ENCODE measurements around the gene LMCD1.

Gene LMCD1

DNA sequence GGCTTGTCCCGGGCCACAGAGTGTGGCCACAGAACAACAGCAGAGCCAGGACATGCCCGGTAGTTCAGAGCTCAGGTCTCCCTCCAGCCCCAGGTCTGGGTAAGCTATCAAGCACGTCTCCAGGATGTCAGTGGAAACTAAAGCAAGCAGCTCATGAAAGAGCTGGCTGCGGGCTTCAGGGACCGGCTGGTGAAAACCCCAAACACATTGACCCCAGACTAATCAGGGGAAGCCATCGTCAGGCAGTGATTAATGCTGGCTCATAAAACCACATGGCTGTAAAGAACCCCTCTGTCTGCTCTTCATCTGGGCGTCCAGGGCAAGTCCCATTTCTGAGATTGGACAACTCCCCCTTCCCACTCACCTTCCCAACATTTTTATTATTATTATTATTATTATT, 37.8 kb downstream of the LMCD1 start:
- no peak for DNase-seq

DNA sequence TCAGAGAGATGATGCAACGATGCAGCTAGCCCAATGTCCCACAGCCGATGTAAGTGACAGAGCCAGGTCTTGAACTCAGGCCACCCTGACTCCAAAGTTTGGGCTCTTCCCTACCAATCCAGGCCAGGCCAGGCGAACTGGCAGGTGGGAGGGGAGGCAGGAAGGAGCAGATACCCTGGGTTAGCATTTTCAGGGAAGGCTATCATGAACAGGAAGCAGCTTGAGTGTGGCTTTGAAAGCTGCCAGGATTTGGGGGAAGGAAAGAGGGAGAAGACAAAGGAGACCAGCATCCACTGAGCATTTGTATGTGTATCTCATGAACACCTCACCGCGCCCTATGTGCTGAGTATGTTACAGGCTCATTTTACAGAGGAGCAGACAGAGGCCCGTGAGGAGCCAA, 38.8 kb downstream of the LMCD1 start:
- no peak for DNase-seq

DNA sequence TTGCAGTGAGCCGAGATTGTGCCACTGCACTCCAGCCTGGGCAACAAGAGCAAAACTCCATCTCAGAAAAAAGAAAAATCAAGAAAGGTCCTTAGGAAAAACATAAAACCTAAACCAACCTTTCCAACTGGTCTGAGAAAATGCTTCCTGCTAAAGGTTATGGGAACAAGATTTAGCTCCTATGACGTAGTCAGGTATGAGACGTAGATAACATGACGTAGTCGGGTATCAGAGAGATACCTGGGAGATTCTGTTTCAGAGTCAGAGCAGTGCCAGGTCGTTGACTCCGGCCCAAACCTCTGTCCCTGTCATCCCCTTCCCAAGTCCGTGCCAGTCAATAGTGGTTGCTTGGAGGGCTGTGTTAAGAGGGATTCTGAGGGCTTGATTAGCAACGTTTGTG, 39.9 kb downstream of the LMCD1 start:
- no peak for DNase-seq

DNA sequence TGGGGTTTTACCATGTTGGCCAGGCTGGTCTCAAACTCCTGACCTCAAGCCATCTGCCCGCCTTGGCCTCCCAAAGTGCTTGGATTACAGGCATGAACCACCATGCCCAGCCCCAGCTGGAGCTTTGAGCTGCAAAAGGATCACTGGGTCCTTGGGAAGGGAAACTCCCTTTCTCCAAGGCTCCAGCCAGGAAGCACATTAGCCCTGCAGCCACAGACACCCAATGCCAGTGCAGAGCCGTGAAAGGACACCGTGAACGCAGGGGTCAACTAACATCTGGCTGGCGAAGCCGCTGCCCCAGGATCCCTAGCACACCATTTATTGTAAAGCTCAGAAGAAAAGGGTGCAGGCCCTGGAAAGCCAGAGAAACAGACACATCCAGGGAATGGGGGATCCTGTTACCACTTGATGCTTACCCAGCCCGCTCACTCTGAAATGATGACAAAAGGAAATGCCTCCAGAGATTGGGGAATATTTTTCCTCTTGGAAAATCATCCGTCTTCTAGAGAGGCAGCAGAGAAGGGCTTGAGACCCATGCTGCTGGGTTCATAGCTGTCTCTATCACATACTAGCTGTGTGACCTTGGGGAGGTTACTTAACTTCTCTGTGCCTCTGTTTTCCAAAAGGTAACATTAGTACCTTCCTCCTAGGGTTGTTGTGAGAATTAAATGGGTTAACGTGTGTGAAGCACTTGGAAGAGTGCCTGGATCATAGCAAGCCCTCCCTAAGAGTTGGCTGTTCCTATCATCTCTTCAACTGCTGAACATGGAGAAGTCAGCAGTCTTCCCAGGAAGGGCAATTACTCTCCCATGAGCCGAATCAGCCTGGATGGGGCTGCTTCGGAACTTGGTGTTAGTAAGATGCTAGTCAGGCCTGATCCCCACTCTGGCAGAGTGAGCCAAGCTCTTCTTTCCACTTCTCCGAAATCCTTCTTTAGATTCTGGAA, 40.8 kb downstream of the LMCD1 start:
- no peak for DNase-seq

DNA sequence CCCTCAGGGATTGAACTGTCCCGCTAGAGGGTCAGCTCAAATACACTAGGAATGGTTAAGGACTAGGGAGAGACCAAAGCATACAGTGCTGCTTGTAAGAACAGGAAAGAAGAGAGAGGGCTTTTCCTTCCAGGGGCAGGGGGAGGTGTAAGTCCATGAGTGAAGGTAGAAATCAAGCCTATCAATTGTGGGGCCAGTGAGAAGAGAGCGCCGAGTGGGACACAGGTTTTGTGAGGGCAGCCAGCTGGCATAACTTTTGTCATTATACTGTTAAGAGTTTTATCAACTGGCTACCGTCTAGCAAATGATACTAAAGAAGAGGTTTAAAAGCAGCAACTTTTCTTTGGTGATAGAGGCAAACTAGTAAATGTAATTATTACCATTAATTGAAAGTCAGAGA, 45.0 kb downstream of the LMCD1 start:
- DNase-seq, result no peak

DNA sequence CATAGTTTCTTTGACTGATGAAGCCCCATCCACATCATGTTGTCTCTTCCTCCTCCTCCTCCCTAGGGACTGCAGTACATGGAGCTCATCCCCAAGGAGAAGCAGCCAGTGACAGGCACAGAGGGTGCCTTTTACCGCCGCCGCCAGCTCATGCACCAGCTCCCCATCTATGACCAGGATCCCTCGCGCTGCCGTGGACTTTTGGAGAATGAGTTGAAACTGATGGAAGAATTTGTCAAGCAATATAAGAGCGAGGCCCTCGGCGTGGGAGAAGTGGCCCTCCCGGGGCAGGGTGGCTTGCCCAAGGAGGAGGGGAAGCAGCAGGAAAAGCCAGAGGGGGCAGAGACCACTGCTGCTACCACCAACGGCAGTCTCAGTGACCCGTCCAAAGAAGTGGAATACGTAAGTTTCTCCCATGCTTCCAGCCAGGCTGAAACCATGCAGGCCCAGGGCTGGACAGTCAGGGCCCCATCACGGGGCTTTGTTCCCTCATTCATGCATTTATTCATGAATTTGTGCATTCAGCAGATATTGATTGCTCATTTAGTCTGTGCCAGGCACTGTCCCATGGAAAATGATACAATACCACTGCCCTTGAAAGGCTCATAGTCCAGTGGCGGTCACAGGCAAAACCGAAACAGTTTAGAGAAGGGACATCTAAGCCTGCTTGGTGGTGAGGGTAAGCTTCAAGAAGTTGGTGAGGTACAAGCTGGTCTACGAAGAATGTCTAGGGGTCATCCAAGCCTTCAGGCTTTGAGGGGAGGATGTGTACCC, 47.1 kb downstream of the LMCD1 start:
- no peak for DNase-seq

DNA sequence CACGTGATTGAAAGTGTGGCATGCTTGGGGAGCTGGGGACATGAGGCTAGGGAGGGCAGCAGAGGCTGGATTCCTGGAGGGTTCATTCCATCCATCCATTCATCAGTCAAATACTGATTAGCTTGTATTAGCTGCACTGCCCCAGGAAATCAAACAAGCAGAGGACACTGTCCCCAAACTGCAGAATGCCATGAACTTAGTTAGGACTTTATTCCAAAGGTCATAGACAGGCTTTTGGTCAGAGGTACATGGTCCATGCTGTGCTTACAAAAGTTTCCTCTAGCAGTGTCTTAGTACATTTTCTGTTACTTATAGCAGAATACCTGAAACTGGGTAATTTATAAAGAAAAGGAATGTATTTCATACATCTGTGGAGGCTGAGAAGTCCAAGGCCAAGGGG, 47.7 kb downstream of the LMCD1 start:
- DNase-seq, result no peak

DNA sequence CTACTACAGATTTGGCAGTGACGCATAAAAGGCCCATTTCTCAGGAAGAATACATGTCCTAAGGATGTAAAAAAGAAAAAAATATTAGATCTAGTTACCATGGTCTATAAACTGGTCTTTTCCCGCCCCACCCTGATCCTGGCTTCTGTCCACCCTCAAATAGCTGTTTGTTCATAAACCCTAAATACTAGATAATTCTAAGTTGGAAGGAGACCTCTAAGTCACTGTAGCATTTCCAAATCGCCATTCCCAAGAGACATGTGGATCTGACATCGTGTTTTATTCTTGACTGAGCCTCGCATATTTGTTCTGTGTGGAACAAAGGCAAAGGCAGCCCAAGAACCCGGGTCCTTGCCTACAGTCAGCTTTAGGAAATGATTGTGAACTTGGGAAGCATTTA, 49.0 kb downstream of the LMCD1 start:
- no peak for DNase-seq

DNA sequence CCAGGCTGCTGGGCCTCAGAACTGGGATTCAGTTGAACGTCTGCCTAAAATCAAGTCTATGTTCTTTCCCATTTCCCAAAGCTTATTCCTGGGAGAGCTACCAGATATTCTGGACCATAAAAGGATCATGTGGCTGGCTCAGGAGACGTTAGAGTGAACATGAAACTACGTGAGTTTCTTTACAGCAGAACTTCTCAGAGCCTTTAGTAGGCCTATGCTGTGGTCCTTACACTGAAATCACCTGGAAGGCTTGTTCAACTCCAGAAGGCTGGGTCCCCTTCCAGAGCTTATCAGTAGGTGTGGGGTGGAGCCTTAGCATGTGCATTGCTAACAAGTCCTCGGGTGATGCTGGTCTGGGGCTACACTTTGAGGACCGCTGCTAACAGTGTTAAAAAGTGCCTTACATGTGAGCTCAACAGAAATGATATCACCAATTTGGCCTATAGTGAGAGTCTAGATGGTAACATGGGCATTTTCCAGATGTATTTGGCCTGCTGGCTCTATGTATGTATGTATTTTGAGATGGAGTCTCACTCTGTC, 50.7 kb downstream of the LMCD1 start:
- DNase-seq, result no peak

DNA sequence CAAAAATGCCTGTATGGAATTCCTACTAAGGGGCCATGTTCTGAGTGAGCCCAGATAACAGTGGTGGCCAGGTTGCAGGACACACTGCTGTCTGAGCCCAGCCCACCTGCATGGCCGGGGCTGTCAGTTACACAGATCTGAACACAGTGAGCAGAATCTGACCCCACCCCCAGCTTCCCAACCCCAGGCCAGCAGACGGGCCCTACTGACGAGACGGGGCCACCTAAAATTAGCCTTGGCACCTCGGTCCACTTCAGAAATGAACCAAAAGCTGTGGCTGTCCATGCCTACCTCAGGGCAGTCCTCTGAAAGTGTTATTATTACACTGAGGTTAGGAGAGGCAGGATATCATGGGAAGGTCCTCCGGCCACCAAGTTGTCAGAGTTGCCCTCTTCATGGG, 51.8 kb downstream of the LMCD1 start:
- no peak for DNase-seq

DNA sequence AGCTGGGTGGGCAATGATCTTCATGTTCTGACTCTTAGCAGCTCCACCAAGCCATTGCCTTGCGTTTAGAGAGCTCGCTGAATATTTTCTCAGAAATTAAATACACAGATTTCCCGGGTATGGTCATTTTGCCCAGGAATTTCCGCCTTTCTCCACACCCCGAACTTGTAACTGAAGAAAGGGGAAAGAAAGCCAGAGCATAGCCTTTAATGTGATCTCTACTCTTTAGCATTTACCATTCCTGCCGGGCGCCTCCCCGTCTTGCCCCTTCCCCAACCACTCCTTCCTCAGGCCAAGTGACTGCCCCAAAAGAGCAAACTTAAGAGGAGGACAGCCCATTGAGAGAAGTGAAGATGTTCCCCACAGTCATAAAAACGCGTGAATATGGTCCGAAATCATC, 53.1 kb downstream of the LMCD1 start:
- DNase-seq, result no peak

DNA sequence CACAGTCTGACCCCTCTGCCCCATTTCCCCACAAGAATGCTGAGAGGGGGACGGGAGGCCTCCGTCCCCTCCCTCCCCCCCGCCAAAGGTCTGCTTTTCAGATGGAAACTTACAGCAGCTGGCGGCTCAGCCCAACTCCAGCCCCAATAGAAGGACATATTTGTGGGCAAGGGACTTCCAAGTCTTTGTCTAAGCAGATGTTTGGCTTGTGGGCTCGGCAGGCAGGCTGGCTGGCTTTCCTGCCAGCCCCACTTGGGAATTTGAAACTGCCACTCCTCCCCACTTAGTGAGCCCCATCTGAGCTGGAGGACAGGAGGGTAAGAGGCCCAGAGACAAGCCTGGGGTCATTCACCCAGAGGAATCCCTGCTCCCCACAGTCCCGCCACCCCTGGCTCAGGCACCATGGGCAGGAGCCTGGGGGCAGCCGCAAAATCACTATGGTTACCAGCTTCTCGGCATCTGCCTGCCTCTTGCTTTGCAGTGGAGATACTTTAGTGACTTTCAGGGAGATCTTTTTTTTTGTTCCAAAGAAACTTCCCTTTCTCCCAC, 53.6 kb downstream of the LMCD1 start:
- DNase-seq, result no peak

DNA sequence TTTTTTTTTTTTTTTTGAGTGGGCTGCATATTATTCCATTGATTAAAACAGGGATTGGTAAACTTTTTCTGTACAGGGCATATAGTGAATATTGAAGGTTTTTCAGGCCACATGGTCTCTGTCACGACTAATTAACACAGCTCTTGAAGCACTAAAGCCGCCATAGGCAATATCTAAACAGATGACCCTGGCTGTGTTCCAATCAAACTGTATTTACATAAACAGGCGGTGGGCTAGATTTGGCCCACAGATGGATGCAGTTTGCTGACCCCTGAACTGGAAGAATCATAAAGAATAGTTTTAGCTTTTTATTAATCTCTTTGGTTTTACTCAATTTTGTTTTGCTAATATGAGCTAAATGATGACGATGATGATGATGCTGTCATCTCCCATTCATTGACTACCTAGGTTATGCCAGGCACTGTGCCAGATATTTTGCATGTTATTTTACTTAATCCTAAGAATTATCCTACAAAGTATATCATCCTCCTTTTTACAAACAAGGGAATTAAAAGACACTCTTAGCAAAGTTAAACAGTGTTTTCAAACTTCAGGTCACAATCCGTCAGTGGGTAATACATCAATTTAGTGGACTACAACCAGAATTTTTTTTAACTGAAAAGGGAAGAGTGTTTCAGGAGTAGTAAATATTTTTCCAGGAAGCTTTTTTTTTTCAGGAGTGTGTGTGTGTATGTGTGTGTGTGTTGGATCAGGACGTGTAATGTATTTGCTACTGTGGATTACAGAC, 54.3 kb downstream of the LMCD1 start:
- no peak for DNase-seq

DNA sequence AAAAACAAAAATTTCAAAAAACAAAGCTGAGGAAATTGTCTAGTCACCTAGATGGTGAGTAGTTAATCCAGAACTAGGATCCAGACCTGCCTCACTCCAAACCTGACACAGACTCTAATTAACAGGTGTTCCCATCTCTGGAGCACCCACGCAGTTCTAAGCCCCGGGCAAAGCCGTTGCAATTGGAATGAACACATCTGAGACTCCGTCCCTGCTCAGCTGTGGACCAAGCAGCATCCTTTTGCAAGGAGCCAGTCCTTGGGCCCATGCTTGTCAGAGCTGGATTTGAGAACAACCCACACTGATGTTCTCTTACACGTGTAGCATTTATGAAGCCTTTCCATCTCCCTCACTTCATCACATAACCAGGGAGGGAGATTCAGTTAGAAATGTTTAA, 54.8 kb downstream of the LMCD1 start:
- no peak for DNase-seq

DNA sequence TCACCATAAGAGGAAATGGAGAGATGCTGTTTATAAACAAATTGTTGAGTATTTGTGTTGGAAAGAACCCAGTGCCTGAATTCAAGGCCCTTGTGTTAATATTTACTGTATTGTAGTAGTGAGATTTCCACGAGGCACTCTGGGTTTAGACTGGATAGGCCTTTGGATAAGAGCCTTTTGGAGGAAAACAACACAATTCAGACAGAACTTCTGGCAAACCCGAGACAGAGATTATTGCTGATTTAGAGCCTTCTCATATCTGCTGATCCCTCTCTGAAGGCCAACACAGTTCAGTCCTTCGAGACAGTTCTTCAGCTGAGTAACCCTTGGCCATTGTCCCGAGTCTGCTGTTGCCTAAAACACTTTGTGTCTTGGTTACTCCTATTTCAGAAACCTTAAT, 55.7 kb downstream of the LMCD1 start:
- DNase-seq, result no peak

DNA sequence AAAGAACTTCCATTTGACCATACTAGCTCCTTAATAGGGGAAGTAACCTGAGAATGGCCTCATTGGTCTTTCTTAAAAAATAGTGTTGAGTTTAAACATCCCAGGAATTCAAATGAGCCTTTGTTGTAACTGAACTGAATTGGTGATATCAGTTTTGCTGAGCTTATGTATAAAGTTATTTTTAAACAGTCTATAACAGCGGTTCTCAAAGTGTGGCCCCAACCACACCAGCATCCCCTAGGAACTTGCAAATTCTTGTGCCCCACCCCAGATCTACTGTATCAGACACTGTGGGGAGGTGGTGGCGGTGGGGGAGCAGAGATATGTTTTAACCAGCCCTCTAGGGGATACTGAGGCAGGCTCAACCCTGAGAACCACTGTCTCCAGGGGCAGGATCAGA, 57.0 kb downstream of the LMCD1 start:
- no peak for DNase-seq

DNA sequence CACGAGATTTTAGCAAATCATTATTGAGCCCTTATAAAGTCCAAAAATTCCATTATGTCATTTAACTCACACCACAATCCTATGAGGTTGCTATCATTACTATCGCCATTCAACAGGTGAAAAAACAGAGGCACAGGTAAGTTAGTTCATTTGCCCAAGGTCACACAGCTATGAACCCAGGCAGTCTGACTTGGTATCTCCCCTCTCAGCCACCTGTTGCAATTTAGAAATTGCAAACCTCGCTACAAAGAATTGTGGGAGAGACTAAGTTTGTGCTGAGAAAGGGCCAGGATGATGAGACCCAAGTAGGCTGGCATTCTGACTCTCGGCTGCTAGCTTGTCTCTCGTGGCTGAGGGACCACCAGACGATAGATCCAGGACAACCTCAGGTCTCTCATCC, 57.7 kb downstream of the LMCD1 start:
- no peak for DNase-seq

DNA sequence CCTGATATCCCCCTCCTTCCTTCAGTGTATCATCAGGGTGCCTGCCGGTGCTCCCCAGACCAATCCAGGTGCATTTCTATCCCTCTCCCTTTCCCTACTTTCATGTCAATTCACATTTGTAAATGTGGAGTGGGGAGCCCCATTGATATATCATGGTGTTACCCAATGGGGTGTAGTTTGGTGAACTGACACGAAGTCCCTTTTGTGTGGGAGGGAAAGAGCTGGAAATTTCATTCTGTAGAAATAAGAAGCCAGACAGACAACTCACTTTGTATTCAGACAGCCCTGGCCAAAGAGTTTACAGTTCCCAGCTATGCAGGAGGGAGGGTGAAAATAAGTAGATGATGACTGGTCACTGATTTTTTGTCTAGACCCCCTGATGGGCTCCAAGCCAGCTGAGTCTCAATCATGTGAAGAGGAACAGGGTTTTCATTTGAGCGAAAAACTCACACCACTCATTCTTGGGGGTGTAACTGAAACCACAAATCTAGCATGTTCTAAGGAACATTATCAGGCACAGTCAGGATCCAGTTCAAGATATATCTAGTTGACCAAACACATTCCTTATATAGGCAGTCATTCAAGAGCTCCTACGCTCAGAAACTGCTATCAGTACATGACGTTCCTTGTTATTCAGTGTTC, 58.9 kb downstream of the LMCD1 start:
- DNase-seq, result no peak

DNA sequence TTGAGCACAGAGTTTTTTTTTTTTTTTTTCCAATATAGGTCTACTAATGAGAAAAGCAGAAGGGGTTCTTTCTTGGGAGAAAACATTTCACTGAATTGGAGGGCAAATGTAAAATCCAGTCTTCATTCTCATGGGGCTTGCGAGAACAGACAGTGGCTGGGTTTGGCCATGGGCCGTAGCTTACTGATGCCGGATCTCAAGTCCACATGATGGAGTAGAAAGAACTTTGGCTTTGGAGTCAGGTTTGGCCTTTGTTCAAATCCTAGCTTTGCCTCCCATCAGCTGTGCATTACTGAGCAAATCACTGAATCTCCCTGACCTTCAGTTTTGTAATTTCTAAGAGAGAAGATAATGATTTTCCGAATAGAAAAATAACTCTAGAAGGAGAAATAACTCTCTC, 59.7 kb downstream of the LMCD1 start:
- no peak for DNase-seq

DNA sequence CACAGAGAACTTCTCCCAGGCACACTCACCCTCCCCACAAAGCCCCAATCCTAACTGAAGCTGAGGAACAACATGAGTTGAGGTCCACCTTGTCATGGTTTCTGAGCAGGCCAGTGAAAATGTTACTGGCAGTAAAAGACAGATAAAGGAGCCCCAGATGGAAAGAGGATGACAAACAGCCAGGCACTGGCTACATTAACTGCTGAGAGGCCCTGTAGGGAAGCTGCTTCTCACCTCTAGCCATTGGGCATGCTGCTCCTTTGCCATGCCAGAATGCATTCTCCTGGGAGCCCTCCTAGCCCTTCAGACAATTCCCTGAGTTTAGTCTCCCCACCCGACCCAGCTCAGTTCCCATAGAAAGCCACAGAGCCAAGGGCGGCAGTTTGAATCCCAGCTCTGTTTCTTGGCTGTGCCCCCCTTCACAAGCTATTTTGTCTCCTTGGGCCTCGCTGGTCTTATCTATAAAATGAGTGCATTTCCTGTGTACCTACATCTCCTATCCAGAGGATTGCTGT, 60.5 kb downstream of the LMCD1 start:
- no peak for DNase-seq

DNA sequence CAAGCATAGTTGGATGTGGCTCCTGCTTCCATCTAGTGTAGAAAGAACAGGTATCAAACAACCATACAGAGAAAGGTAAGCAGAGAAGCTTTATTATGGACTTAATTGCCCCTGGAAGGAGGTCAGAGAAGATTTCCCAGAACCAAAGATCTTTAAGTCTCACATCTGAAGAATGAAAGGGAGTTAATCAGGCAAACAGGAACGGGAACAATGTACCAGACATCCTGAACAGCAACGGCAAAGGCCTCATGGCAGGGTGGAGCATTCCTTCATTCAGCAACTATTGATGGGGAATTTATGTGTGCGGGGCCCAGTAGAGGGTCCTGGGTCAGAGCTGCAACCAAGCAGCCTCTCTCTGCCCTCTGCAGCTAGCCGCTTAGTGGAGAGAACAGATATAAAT, 61.5 kb downstream of the LMCD1 start:
- DNase-seq, result no peak

DNA sequence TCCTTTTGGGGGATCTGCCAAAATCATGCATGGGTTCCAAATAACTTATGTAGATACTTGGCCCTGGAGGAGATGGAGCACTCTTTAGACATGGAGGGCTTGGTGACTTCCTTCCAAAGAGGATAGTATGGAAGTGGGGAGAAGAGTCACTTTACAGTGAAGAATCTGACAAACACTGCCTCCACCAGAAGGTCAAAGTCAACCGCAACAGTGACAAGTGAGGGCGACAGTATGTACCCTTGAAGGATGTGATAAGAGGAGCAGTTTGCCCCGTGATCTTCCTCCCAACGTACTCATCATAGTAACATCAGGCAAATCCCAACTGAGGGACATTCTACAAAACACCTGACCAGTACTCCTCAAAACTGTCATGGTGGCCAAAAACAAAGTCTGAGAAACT, 62.0 kb downstream of the LMCD1 start:
- DNase-seq, result no peak

Measured in NCI-H146 (cell line).